K562 (cell line): ENCODE measurements around the gene MANF. TPM values are rescaled to one million over a fixed set of nuclear protein-coding genes. Genes with fewer than 3 reads are reported as not detected.

Experiments
- ATAC-seq: fragments of 200-7000 bp; cut with Tn5 transposase; 3 replicates; pipeline ENCODE4 v1.9.1; 2020; ENCODE audit warnings: moderate library complexity
- BruUV-seq: library from RNA; stranded (reverse); fragments of 400-500 nt; replicated peaks from 2 replicates; lab custom pipeline; 2021; lab: Mats Ljungman, UMichigan
- CTCF ChIA-PET: fragments of 300-600 bp; formaldehyde crosslinking; extraction: SDS; loops from one replicate; lab custom pipeline; 2021; ENCODE audit warnings: low intra/inter-chr PET ratio; lab: Yijun Ruan, JAX
- POLR2A ChIA-PET: fragments of 300-600, 350-650 bp; sonication (Branson Sonifier 250); formaldehyde crosslinking; extraction: SDS; loops from one replicate; lab custom pipeline; 2021; ENCODE audit warnings: antibody characterized with exemption, inconsistent platforms; lab: Yijun Ruan, JAX
- DNase-seq, 4 experiments: peaks; one replicate each; pipeline versions ENCODE4 v3.0.0 to v3.0.0-alpha.2; 2011 to 2018; ENCODE audit warnings: low spot score in 3 of 4, mixed read lengths in 3 of 4; ENCODE audit errors: extremely low read depth in 1 of 4
- FAIRE-seq: peaks from 2 replicates; lab custom pipeline; 2011; peaks lifted over from hg19 to GRCh38; lab: Jason Lieb, UNC
- H2AFZ ChIP-seq: 2 replicates; pipeline ENCODE4 v1.6.0; 2011; ENCODE audit warnings: low read depth, low read length, control low read depth, inconsistent platforms
- H3K27ac ChIP-seq: fragments of 200-600 bp; 3 replicates; pipeline ENCODE4 v1.8.0; 2011; ENCODE audit warnings: low read depth, mild to moderate bottlenecking, control low read depth, inconsistent platforms, low read length, moderate library complexity, mixed read lengths; ENCODE audit errors: extremely low read depth
- H3K27me3 ChIP-seq, 2 experiments: fragments of 300-600 bp in 1 of 2; 2 replicates in 1 of 2; 3 replicates in 1 of 2; pipeline versions ENCODE4 v1.6.0 to v1.8.0; 2011; ENCODE audit warnings: inconsistent platforms in 2 of 2, low read length in 2 of 2, mild to moderate bottlenecking in 1 of 2, mixed read lengths in 1 of 2, moderate library complexity in 1 of 2; ENCODE audit not compliant: control insufficient read depth in 2 of 2, insufficient read depth in 2 of 2
- H3K36me3 ChIP-seq: fragments of 300-600 bp; 3 replicates; pipeline ENCODE4 v1.8.0; 2011; ENCODE audit warnings: mild to moderate bottlenecking, low read length, inconsistent platforms; ENCODE audit not compliant: control insufficient read depth, insufficient read depth
- H3K4me1 ChIP-seq, 2 experiments: fragments of 200-600 bp in 1 of 2; replicated peaks in 1 of 2; 2 replicates in 1 of 2; 3 replicates in 1 of 2; pipeline versions ENCODE4 v1.5.1 to v1.8.0; 2011; ENCODE audit warnings: inconsistent platforms in 2 of 2, low read length in 2 of 2, mild to moderate bottlenecking in 1 of 2, mixed read lengths in 1 of 2, moderate library complexity in 1 of 2; ENCODE audit not compliant: control insufficient read depth in 2 of 2, insufficient read depth in 2 of 2
- H3K4me2 ChIP-seq: 2 replicates; pipeline ENCODE4 v1.6.1; 2011; ENCODE audit warnings: low read length, control low read depth, inconsistent platforms, mixed read lengths; ENCODE audit not compliant: insufficient read depth
- H3K4me3 ChIP-seq: fragments of 200-600 bp; sonication (generic), shearing (Covaris generic); 2 replicates; pipeline ENCODE4 v1.5.1; 2016; ENCODE audit warnings: control low read depth, inconsistent platforms
- H3K79me2 ChIP-seq: fragments of 200-600 bp; 3 replicates; pipeline ENCODE4 v1.8.0; 2011; ENCODE audit warnings: low read length, inconsistent platforms; ENCODE audit not compliant: control insufficient read depth, insufficient read depth
- H3K9ac ChIP-seq, 2 experiments: 2 replicates each; pipeline versions ENCODE4 v1.6.0 to v1.6.1; 2011; ENCODE audit warnings: low read depth in 2 of 2, low read length in 2 of 2, control low read depth in 1 of 2, inconsistent platforms in 1 of 2, mild to moderate bottlenecking in 1 of 2, mixed read lengths in 1 of 2; ENCODE audit not compliant: insufficient read depth in 1 of 2
- H3K9me1 ChIP-seq: one replicate; pipeline ENCODE4 v1.6.0; 2011; ENCODE audit warnings: inconsistent platforms, mild to moderate bottlenecking, low read length, moderate library complexity; ENCODE audit not compliant: control insufficient read depth, insufficient read depth
- H3K9me3 ChIP-seq: replicated peaks from 2 replicates; pipeline ENCODE4 v1.5.1; 2011; ENCODE audit warnings: low read depth, low read length, inconsistent platforms; ENCODE audit not compliant: control insufficient read depth, insufficient read depth
- H4K20me1 ChIP-seq: replicated peaks from 2 replicates; pipeline ENCODE4 v1.6.1; 2011; ENCODE audit warnings: low read length, inconsistent platforms, mixed read lengths; ENCODE audit not compliant: control insufficient read depth, insufficient read depth
- FOXA1 ChIP-seq: fragments of 450-650 bp; IDR thresholded peaks from 2 replicates; pipeline ENCODE4 v1.6.1; 2016; ENCODE audit warnings: mild to moderate bottlenecking, borderline replicate concordance
- HNRNPH1 ChIP-seq: fragments of 200-400 bp; formaldehyde crosslinking; optimal IDR thresholded peaks from 2 replicates; pipeline ENCODE3; 2017; ENCODE audit warnings: low read depth, mild to moderate bottlenecking, low read length, moderate library complexity
- KAT7 ChIP-seq: sonication (generic); formaldehyde crosslinking; IDR thresholded peaks from 2 replicates; pipeline ENCODE4 v1.8.0; 2022; ENCODE audit warnings: missing genetic modification reagents, mild to moderate bottlenecking, borderline replicate concordance
- KDM5B ChIP-seq: fragments of 200-600 bp; sonication (generic); IDR thresholded peaks from 2 replicates; pipeline ENCODE4 v1.6.1; 2012; ENCODE audit warnings: low read depth, mild to moderate bottlenecking, moderate library complexity, low read length, control low read depth, inconsistent platforms; ENCODE audit not compliant: insufficient replicate concordance
- MCM2 ChIP-seq: fragments of 450-650 bp; IDR thresholded peaks from 2 replicates; pipeline ENCODE4 v1.6.1; 2017; ENCODE audit warnings: low read depth, mild to moderate bottlenecking
- MCM5 ChIP-seq: fragments of 450-650 bp; IDR thresholded peaks from 2 replicates; pipeline ENCODE4 v1.6.1; 2016; ENCODE audit warnings: low read depth
- PHF21A ChIP-seq: fragments of 450-650 bp; IDR thresholded peaks from 2 replicates; pipeline ENCODE4 v1.6.1; 2017; ENCODE audit warnings: low read depth, borderline replicate concordance
- RBM39 ChIP-seq: fragments of 200-400 bp; formaldehyde crosslinking; optimal IDR thresholded peaks from 2 replicates; pipeline ENCODE3; 2018; ENCODE audit warnings: low read depth, low read length
- SMC3 ChIP-seq: conservative IDR thresholded peaks from 2 replicates; pipeline ENCODE4 v1.6.1; 2011; ENCODE audit warnings: low read depth, low read length, improper control_type of control experiment; ENCODE audit not compliant: insufficient read depth
- SNRNP70 ChIP-seq: fragments of 200-400 bp; formaldehyde crosslinking; optimal IDR thresholded peaks from 2 replicates; pipeline ENCODE3; 2017; ENCODE audit warnings: low read depth, low read length
- TARDBP ChIP-seq: fragments of 450-650 bp; IDR thresholded peaks from 2 replicates; pipeline ENCODE4 v1.6.1; 2016
- ZBTB17 ChIP-seq: fragments of 450-650 bp; formaldehyde crosslinking; IDR thresholded peaks from 2 replicates; pipeline ENCODE4 v1.4.0; 2020; ENCODE audit warnings: mild to moderate bottlenecking
- ZNF354B ChIP-seq: fragments of 250-450 bp; sonication (Bioruptor Pico); IDR thresholded peaks from 2 replicates; pipeline ENCODE4 v1.4.0; 2020
- ZNF511 ChIP-seq: sonication (generic); formaldehyde crosslinking; IDR thresholded peaks from 2 replicates; pipeline ENCODE4 v1.8.0; 2022; ENCODE audit warnings: mild to moderate bottlenecking, missing genetic modification reagents
- ZNF699 ChIP-seq: fragments of 250-450 bp; sonication (Bioruptor Pico); IDR thresholded peaks from 2 replicates; pipeline ENCODE4 v1.8.0; 2021; ENCODE audit warnings: mild to moderate bottlenecking, moderate library complexity; ENCODE audit not compliant: insufficient replicate concordance
- WGBS: fragments of 100-300 bp; shearing (Covaris generic); methylation state at CpG from one replicate; pipeline ENCODE4 v1.1.6; 2016; ENCODE audit warnings: low coverage, mixed read lengths; ENCODE audit not compliant: insufficient coverage; ENCODE audit errors: missing lambda C conversion rate; 5-methylcytosine and 5-hydroxymethylcytosine counted together
- in situ Hi-C: fragments of 300-500 bp; cut with MboI; formaldehyde crosslinking; loops from 4 replicates; pipeline ENCODE4 v1.15.0; 2018; ENCODE audit warnings: inconsistent platforms, mixed read lengths
- intact Hi-C: fragments of 100-400 bp; cut with micrococcal nuclease; formaldehyde crosslinking; loops from 2 replicates; pipeline ENCODE4 v1.14.2; 2022
- polyA plus RNA-seq, 8 experiments: library from polyadenylated mRNA; depleted of rRNA in 4 of 8; stranded (reverse) in 5 of 8; unstranded in 3 of 8; fragments of >200 nt; fragmentation: Nextera tagmentation in 2 of 8; fragmentation: Illumina TruSeq in 1 of 8; extraction: Ambion mirVana in 2 of 8; extraction: Trizol in 1 of 8; gene quantifications; 2 replicates each; pipeline versions ENCODE4 v1.2.1 to v1.2.3, GENCODE V29; 2011 to 2014; ENCODE audit warnings: inconsistent platforms in 1 of 8, missing spikeins in 1 of 8
- total RNA-seq, 7 experiments: library from RNA; depleted of rRNA in 6 of 7; stranded (reverse); fragments of >200 nt in 6 of 7; fragmentation: Illumina TruSeq in 2 of 7; extraction: Trizol in 2 of 7; gene quantifications; 2 replicates each; pipeline versions ENCODE4 v1.2.1 to v1.2.3, GENCODE V29; 2011 to 2021; ENCODE audit warnings: low replicate concordance in 1 of 7
- TF ChIP-seq, protein P1 (sequence below): fragments of 450-650 bp; IDR thresholded peaks from 2 replicates; pipeline ENCODE4 v1.6.1; 2016; ENCODE audit warnings: low read depth, mild to moderate bottlenecking, moderate library complexity

Gene MANF
- total and polyA plus RNA-seq, 9 of the 15 experiments (the other 6 are each of a cell fraction or from before 2014, with no cell fraction given) = 6.5 to 52.7 (median 42.3) TPM

DNA sequence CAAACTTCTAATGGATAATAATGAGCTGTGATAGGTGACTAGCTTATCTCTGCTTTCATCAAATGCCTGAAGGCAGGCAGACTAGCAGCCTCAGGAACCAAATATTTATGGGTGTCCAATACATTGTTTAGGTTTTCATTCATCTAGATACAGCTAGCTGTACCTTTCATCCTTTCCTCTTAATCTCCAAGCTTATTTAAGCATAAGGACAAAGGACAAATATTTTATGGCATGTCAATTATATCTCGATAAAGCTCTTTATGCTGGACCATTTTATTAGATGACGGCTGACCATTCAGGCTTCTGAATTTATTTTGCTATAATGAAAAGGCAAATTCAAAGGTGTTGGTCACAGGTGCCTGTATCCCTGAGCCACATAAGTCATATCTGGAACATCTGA is 22.9 kb downstream of the MANF start:
- Histone ChIP-seq H3K9me3 (no peaks in the 10 kb centered on the region), H3K4me2 (no peak overlapping the region), H3K27ac (no peak overlapping the region), H3K9ac (no peak overlapping the region), H3K4me1 (no peaks in the 10 kb centered on the region), H4K20me1 (no peaks in the 10 kb centered on the region), H2AFZ (no peak overlapping the region), H3K9me1 (no peaks in the 10 kb centered on the region), H3K4me3 (no peak overlapping the region), H3K36me3 (peaks cover 60% of the 10 kb centered on the region), H3K79me2 (no peaks in the 10 kb centered on the region), H3K27me3 (no peaks in the 10 kb centered on the region)
- no TSS peak for BruUV-seq
- ATAC-seq (no peak), DNase-seq (no peak), FAIRE-seq (no peak)
- CTCF ChIA-PET = interaction anchor here (0.8 kb wide), 1 partner anchor 19 kb away, joined by 3 read pairs; no protein-coding TSS in a partner anchor
- in situ Hi-C loops (no loop called here), intact Hi-C loops (no loop called here)
- TF ChIP-seq KDM5B = no peak
- no peak for TF ChIP-seq ZNF354B
- TF ChIP-seq SNRNP70 = no peak
- TF ChIP-seq TARDBP = no peak
- TF ChIP-seq ZNF511 (CRISPR knock-in tag) = no peak
- TF ChIP-seq ZBTB17 (CRISPR knock-in tag) = no peak
- TF ChIP-seq SMC3 = no peak
- no peak for TF ChIP-seq FOXA1
- no peak for TF ChIP-seq PHF21A
- TF ChIP-seq MCM5 = no peak
- no peak for TF ChIP-seq RBM39
- TF ChIP-seq, protein P1, sequence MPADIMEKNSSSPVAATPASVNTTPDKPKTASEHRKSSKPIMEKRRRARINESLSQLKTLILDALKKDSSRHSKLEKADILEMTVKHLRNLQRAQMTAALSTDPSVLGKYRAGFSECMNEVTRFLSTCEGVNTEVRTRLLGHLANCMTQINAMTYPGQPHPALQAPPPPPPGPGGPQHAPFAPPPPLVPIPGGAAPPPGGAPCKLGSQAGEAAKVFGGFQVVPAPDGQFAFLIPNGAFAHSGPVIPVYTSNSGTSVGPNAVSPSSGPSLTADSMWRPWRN = no peak
- TF ChIP-seq ZNF699 (CRISPR knock-in tag) = no peak
- no peak for TF ChIP-seq HNRNPH1
- no peak for TF ChIP-seq MCM2
- no peak for TF ChIP-seq KAT7 (CRISPR knock-in tag)
- POLR2A ChIA-PET = interaction anchor here (0.6 kb wide), 1 partner anchor 805 kb away, joined by 3 read pairs; no protein-coding TSS in a partner anchor
- 92% methylated on average over 2 of the region's 2 CpGs for WGBS
